GM12873 (cell line): ENCODE data around the gene TGFBR2.

ENCODE experiments used
- CTCF ChIP-seq: IDR thresholded peaks from 2 replicates; pipeline ENCODE4 v1.5.1; 2012; ENCODE audit warnings: low read depth, mild to moderate bottlenecking, moderate library complexity, low read length, control low read depth; ENCODE audit not compliant: insufficient read depth; ENCODE audit errors: missing control alignments

Gene TGFBR2

GRCh38 chr3:30676424-30677346, 70.3 kb downstream of the TGFBR2 start:
- no peak for TF ChIP-seq CTCF

- TF ChIP-seq CTCF: no peak
Measured at GRCh38 chr3:30677347-30677685, 70.9 kb downstream of the TGFBR2 start.

GRCh38 chr3:30679045-30679444, 72.6 kb downstream of the TGFBR2 start:
- TF ChIP-seq CTCF: no peak

- TF ChIP-seq CTCF: no peak
Measured at GRCh38 chr3:30680789-30681648, 74.6 kb downstream of the TGFBR2 start.

- TF ChIP-seq CTCF: no peak
Measured at GRCh38 chr3:30681649-30682211, 75.3 kb downstream of the TGFBR2 start.

GRCh38 chr3:30682434-30683155, 76.2 kb downstream of the TGFBR2 start:
- no peak for TF ChIP-seq CTCF

- TF ChIP-seq CTCF: no peak
Measured at GRCh38 chr3:30683769-30684168, 77.4 kb downstream of the TGFBR2 start.
